ENCODE results near the gene KIAA1671. TPM values are rescaled to one million over a fixed set of nuclear protein-coding genes. Genes with fewer than 3 reads are reported as not detected.

Gene KIAA1671
- polyA plus RNA-seq, 1 of the 3 experiments (the other 2 are of a cell fraction) = 7.4 TPM

GRCh38 chr22:25174888-25175411 is 222.4 kb downstream of the KIAA1671 start:
- Histone ChIP-seq H3K27me3 (ENCODE audit: insufficient read depth) (no peaks in the 10 kb centered on the region), H3K79me2 (ENCODE audit: insufficient read depth) (no peaks in the 10 kb centered on the region), H3K9me3 (0 out of 2 replicates have a peak, but pooled peaks cover 5% of the 10 kb centered on the region), H3K4me1 (ENCODE audit: control insufficient read depth in 1 of 2, insufficient read depth in 2 of 2, low read depth in 1 of 2, low read length in 1 of 2) (no peaks in the 10 kb centered on the region), H2AFZ (ENCODE audit: low read depth) (no peak overlapping the region), H4K20me1 (ENCODE audit: insufficient read depth) (no peaks in the 10 kb centered on the region), H3K4me3 (ENCODE audit: low read depth in 2 of 2, low read length in 1 of 2) (no peak overlapping the region), H3K4me2 (no peak overlapping the region), H3K9ac (no peak overlapping the region), H3K9me2 (no peaks in the 10 kb centered on the region), H3F3A (replicated peaks; ENCODE audit: insufficient read depth) (no peaks in the 10 kb centered on the region), H3K36me3 (replicated peaks in 1 of 2; ENCODE audit: control insufficient read depth in 1 of 2, insufficient read depth in 2 of 2, low read length in 1 of 2) (peaks cover 16 to 40% of the 10 kb centered on the region in 2 experiments), H3K27ac (ENCODE audit: low read depth in 2 of 2, low read length in 1 of 2) (no peak overlapping the region)
- TF ChIP-seq EZH2phosphoT487 (IDR thresholded peaks at IDR 0.05; ENCODE audit: borderline replicate concordance, low read depth) (no peak), RXRA (IDR thresholded peaks at IDR 0.05; ENCODE audit: borderline replicate concordance, low read depth) (no peak), TEAD4 (IDR thresholded peaks at IDR 0.05; ENCODE audit: borderline replicate concordance, insufficient read depth) (no peak), MEF2A (IDR thresholded peaks at IDR 0.05; ENCODE audit: borderline replicate concordance, low read depth) (no peak), FOSL2 (IDR thresholded peaks at IDR 0.05; ENCODE audit: borderline replicate concordance, low read depth) (no peak), CHD2 (IDR thresholded peaks at IDR 0.05; ENCODE audit: low read length, partially characterized antibody) (no peak), REST (IDR thresholded peaks at IDR 0.05; ENCODE audit: low read depth, low read length) (no peak), ELF1 (IDR thresholded peaks at IDR 0.05) (no peak), JUND (IDR thresholded peaks at IDR 0.05) (no peak), FOXM1 (IDR thresholded peaks at IDR 0.05; ENCODE audit: low read depth) (no peak), GABPA (IDR thresholded peaks at IDR 0.05; ENCODE audit: low read depth) (no peak), MXI1 (IDR thresholded peaks at IDR 0.05; ENCODE audit: low read depth, low read length) (no peak), GATA2 (CRISPR knock-in tag; IDR thresholded peaks at IDR 0.05) (no peak), YY1 (IDR thresholded peaks at IDR 0.05; ENCODE audit: low read depth) (no peak), SIN3A (IDR thresholded peaks at IDR 0.05; ENCODE audit: borderline replicate concordance, low read depth, low read length) (no peak)
- TF ChIP-seq, protein P1, sequence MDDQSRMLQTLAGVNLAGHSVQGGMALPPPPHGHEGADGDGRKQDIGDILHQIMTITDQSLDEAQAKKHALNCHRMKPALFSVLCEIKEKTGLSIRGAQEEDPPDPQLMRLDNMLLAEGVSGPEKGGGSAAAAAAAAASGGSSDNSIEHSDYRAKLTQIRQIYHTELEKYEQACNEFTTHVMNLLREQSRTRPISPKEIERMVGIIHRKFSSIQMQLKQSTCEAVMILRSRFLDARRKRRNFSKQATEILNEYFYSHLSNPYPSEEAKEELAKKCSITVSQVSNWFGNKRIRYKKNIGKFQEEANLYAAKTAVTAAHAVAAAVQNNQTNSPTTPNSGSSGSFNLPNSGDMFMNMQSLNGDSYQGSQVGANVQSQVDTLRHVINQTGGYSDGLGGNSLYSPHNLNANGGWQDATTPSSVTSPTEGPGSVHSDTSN (IDR thresholded peaks at IDR 0.05) = no peak
- TF ChIP-seq, protein P2, sequence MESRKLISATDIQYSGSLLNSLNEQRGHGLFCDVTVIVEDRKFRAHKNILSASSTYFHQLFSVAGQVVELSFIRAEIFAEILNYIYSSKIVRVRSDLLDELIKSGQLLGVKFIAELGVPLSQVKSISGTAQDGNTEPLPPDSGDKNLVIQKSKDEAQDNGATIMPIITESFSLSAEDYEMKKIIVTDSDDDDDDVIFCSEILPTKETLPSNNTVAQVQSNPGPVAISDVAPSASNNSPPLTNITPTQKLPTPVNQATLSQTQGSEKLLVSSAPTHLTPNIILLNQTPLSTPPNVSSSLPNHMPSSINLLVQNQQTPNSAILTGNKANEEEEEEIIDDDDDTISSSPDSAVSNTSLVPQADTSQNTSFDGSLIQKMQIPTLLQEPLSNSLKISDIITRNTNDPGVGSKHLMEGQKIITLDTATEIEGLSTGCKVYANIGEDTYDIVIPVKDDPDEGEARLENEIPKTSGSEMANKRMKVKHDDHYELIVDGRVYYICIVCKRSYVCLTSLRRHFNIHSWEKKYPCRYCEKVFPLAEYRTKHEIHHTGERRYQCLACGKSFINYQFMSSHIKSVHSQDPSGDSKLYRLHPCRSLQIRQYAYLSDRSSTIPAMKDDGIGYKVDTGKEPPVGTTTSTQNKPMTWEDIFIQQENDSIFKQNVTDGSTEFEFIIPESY (IDR thresholded peaks at IDR 0.05; ENCODE audit: borderline replicate concordance, low read depth) = no peak
- TF ChIP-seq, protein P3, sequence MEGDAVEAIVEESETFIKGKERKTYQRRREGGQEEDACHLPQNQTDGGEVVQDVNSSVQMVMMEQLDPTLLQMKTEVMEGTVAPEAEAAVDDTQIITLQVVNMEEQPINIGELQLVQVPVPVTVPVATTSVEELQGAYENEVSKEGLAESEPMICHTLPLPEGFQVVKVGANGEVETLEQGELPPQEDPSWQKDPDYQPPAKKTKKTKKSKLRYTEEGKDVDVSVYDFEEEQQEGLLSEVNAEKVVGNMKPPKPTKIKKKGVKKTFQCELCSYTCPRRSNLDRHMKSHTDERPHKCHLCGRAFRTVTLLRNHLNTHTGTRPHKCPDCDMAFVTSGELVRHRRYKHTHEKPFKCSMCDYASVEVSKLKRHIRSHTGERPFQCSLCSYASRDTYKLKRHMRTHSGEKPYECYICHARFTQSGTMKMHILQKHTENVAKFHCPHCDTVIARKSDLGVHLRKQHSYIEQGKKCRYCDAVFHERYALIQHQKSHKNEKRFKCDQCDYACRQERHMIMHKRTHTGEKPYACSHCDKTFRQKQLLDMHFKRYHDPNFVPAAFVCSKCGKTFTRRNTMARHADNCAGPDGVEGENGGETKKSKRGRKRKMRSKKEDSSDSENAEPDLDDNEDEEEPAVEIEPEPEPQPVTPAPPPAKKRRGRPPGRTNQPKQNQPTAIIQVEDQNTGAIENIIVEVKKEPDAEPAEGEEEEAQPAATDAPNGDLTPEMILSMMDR (IDR thresholded peaks at IDR 0.05) = no peak
- TF ChIP-seq, protein P4, sequence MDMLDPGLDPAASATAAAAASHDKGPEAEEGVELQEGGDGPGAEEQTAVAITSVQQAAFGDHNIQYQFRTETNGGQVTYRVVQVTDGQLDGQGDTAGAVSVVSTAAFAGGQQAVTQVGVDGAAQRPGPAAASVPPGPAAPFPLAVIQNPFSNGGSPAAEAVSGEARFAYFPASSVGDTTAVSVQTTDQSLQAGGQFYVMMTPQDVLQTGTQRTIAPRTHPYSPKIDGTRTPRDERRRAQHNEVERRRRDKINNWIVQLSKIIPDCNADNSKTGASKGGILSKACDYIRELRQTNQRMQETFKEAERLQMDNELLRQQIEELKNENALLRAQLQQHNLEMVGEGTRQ (IDR thresholded peaks at IDR 0.05; ENCODE audit: borderline replicate concordance, low read depth, low read length) = no peak
- TF ChIP-seq, protein P5, sequence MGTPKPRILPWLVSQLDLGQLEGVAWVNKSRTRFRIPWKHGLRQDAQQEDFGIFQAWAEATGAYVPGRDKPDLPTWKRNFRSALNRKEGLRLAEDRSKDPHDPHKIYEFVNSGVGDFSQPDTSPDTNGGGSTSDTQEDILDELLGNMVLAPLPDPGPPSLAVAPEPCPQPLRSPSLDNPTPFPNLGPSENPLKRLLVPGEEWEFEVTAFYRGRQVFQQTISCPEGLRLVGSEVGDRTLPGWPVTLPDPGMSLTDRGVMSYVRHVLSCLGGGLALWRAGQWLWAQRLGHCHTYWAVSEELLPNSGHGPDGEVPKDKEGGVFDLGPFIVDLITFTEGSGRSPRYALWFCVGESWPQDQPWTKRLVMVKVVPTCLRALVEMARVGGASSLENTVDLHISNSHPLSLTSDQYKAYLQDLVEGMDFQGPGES (IDR thresholded peaks at IDR 0.05; ENCODE audit: low read depth, low read length) = no peak
- ChIA-PET CTCF (no interaction called here), POLR2A (no interaction called here)
- 92% methylated on average over 4 of the region's 6 CpGs for WGBS (ENCODE audit: low lambda C conversion rate)
- no peak for DNase-seq
